Renal cortical epithelial cell (primary cell): ENCODE measurements around the gene KLK15. TPM values are rescaled to one million over a fixed set of nuclear protein-coding genes. Genes with fewer than 3 reads are reported as not detected.
"Not testable (repeated sequence)": the region's sequence is repeated elsewhere in the genome, so short reads cannot be mapped to it uniquely, and the experiment has no call there.

Experiments used
- DNase-seq: peaks from one replicate; pipeline ENCODE4 v3.0.0-alpha.2; 2011; ENCODE audit warnings: low read depth
- total RNA-seq: library from RNA; depleted of rRNA; stranded (reverse); fragments of >200 nt; gene quantifications from 2 replicates; pipeline ENCODE4 v1.2.3, GENCODE V29; 2014

The KLK15 gene
- total RNA-seq, 1 donor from 2014 or later = not detected

DNA sequence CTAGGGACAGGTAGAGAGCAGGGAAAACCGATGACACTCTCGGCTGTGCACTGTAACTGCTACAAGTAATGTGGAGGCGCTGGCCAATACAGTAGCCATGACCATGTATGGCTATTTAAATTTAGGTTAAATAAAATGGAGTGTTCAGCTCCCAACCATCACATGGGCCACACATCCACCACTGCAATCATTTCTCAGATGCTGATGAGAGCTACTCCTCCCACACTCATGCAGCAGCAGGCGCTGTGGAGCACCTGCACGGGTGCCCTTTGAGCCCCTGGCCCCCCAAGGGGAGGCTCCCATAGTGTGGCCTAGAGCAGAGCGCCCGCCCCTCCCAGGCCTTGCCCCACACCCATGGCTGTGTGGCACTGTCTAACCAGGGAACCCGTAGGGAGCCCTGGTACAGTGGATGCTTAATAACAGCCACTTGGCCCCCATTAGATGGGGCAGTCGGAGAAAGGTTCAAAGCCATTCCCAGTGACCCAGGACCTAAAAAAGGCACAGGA lies 37.2 kb downstream of the KLK15 start:
- no peak for DNase-seq

- no peak for DNase-seq
Measured at GRCh38 chr19:50795664-50796073, 37.7 kb downstream of the KLK15 start.

DNA sequence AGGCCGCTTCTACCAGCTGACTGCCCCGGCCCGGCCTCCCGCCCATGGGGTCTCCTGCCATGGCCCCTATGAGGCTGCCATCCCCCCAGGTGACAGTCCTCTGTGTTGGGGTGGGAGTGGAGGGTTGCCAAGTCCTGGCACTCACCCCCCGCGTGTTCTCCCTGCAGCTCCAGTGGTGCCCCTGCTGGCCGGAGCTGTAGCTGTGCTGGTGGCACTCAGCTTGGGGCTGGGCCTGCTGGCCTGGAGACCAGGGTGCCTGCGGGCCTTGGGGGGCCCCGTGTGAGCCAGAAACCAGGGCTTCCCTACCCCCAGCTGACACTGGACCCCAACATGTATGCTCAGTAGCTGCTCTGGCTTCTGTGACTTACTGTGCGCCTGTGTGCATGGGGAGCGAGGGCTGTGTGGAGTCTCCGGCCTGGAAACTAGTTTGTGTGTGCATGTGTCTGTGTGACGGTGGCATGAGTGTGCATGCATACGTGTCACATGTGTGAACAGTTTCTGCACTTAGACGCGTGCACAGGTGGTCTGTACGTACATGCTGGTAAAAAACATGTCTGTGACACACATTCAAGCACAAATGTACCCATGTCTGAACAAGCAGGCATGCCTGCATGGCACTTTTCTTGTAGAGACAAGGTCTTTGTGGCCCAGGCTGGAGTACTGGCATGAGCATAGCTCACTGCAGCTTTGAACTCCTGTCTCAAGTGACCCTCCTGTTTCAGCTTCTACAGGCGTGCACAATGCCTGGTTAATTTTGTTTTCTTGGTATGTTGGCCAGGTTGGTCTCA lies 38.3 kb downstream of the KLK15 start:
- no peak for DNase-seq

DNA sequence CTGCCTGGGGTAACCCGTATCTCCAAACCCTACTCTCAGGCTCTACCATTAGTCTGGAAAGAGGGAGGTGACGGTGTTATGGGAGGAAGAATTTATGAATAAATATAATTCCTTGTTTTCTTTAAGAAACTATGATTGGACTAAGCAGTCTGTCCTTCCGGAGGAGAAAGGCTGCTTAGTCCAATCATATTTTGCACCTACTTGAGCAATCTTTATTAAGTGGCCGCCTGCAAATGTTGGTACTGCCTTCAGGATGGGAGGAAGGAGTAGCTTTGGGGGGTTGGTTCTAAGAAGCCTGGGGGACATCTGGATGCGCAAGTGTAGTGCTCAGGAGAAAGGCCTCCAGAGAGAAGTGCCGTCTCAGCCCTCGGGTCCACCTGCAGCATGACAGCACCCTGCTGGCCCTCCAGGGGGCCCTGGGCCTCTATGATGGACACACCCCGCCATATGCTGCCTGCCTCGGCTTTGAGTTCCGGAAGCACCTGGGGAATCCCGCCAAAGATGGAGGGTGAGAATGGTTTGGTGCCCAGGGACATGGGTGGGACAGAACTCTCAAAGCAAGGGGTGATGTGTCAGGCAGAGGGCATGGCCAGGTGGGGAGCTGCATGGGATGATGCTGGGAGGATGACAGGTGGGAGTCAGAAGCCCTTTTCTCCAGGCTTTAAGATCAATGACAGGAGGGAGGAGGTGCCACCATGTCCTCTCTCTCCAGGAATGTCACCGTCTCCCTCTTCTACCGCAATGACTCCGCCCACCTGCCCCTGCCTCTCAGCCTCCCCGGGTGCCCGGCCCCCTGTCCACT lies 39.1 kb downstream of the KLK15 start:
- no peak for DNase-seq

- DNase-seq = no peak
Measured at GRCh38 chr19:50793558-50794065, 39.8 kb downstream of the KLK15 start.

DNA sequence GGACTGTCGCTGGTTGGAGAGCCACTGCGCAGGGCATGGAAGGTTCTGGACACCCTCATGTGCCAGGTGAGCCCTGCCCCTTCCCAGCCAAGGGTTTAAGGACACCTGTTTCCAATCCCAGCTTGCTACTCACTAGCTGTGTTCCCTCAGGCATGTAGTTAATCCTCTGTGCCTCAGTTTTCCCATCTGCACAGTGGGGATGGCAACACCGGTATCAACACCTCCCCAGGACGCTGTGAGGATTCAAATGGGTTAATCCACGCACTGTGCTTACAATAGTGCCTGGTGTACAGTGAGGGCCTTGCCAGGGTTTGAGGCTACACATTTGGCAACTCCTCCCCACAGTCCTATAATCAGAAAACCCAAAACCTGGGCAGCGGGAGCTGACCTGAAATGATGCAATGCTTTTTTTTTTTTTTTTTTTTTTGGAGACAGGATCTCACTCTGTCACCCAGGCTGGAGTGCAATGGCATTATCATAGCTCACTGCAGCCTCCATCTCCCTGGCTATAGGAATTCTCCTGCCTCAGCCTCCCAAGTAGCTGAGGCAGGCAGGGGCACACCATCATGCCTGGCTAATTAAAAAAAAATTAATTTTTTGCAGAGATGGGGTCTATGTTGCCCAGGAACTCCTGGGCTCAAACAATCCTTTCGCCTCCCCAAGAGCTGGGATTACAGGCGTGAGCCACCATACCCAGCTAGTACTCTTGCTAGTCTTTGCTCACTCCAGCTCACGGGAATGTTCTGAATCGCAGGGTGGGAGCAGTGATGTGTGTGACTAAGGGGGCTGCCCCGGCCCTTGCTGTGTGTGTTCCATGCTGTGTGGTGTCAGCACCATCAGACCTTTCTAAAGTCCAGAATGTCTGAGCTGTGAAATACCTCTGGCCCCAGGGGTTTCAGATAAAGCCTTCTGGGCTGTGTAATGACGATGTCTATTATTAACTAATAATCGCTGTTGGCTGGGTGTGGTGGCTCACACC lies 40.8 kb downstream of the KLK15 start:
- no peak for DNase-seq

- DNase-seq = no peak
Measured at GRCh38 chr19:50791594-50792271, 41.6 kb downstream of the KLK15 start.

- DNase-seq = no peak
Measured at GRCh38 chr19:50790922-50791467, 42.4 kb downstream of the KLK15 start.

- DNase-seq = no peak
Measured at GRCh38 chr19:50790396-50790795, 43.0 kb downstream of the KLK15 start, which contains the start of gene ACP4. Gene ACP4, plus strand, starts transcription at chr19:50790415. Its CDS starts 0 bp downstream, at chr19:50790415.

GRCh38 chr19:50785329-50785728 lies 48.0 kb downstream of the KLK15 start:
- no peak for DNase-seq

DNA sequence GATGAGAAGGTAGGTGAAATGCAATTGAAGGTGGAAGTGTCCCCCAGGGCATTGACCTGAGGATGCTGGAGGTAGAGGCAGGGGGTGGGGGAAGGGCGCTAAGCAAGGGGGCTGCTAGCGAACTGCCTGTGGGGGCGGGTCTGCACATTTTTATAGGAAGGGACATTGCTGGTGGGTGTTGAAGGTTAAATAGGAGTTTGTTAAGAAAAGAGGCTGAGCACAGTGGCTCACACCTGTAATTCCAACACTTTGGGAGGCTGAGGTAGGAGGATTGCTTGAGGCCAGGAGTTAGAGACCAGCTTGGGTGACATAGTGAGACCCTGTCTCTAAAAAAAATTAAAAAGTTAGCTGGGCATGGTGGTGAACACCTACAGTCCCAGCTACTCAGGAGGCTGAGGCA lies 48.7 kb downstream of the KLK15 start:
- DNase-seq = no peak

GRCh38 chr19:50783848-50784152 lies 49.6 kb downstream of the KLK15 start:
- not testable (repeated sequence) for DNase-seq

DNA sequence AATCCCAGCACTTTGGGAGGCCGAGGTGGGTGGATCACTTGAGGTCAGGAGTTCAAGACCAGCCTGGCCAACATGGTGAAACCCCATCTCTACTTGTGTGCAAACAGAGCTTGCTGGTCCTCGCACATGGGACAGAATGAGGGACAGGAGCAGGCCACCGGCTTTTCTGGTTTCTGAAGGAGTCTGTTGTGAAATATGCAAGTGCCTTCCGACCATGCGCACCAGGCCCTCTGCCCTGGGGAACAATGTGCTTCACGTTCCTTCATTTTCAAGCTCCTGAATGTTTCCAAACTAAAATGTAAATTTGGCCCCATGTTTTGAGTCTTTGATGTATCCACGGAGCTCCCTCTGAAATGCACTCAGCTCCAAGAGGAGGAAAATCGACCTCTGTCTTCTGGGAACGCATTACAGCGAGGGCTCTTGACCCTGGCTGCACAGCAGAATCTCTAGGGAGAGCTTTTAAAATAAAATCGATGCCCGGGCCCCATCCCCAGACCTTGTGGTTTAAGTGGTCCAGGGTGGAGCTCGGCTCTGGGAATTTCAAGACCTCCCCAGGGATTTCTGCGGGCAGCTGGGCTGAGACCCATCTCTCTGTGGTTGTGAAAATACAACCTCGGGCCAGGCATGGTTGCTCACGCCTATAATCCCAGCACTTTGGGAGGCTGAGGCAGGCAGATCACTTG lies 52.5 kb downstream of the KLK15 start:
- DNase-seq = peak; percentile 29

DNA sequence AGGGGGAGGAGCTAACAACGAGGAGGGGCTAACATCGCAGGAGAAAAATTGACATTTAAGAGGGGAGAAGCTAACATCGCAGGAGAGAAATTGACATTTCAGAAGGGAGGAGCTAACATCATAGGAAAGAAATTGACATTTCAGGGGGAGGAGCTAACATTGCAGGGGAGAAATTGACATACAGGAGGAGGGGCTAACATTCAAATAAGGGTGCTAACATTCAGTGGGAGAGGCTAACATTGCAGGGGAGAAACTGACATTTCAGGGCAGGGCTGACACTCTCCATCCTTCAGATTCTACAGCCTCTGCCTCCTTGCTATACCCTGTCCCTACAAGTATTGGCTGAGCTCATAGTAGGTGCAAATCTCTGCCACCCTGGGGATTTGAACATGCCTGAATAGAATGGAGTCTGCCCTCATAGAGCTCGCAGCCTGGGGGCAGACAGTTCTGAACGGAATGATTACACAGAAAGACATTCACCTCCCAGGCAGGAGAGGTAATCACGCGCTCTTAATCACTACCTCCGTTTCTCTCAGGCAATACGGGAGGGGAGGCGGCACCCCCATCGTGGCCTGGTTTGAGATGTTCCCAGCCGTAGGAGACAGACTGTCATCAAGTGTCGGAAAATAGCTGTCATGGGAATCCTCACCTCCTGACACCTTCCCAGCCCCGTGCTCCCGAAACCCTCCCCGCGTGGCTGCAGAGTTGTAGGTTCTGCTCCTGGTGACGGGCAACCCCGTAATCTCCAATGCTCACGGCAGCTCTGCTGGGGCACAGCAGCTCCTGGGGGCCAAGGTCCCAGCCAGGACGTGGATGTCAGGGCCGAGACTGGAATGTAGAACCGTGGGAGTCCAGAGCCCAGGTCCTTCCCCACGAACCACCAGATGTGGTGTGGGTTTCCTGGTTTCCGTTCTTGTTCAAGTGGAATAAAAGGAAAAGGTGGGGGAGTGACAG lies 53.6 kb downstream of the KLK15 start:
- peak; percentile 28 for DNase-seq

GRCh38 chr19:50778906-50779430 lies 54.4 kb downstream of the KLK15 start:
- no peak for DNase-seq

- DNase-seq = peak; percentile 12
Measured at GRCh38 chr19:50777830-50778303, 55.5 kb downstream of the KLK15 start.

GRCh38 chr19:50777261-50777660 lies 56.1 kb downstream of the KLK15 start:
- DNase-seq = no peak

DNA sequence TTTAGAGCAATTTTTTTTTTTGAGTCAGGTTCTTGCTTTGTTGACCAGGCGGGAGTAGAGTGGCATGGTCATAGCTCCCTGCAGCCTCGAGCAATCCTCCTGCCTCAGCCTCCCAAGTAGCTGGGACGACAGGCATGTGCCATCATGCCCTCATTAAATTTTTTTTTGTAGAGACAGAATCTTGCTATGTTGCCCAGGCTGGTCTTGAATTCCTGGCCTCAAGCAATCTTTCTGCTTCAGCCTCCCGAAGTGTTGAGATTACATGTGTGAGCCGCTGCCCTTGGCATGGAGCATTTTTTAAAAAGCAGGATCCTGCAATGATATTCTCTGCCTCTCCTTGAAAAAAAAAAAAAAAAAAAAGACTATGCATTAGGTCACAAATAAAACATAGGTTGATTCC lies 57.2 kb downstream of the KLK15 start:
- DNase-seq = no peak
